GM12878 (cell line): ENCODE results near the gene EMX1. TPM values are rescaled to one million over a fixed set of nuclear protein-coding genes. Genes with fewer than 3 reads are reported as not detected.

Source experiments
- ATAC-seq: fragments of 200-7000 bp; cut with Tn5 transposase; 3 replicates; pipeline ENCODE4 v1.9.1; 2020; ENCODE audit warnings: mild to moderate bottlenecking, moderate library complexity
- BruUV-seq: library from RNA; stranded (reverse); fragments of 400-500 nt; replicated peaks from 2 replicates; lab custom pipeline; 2021; lab: Mats Ljungman, UMichigan
- CTCF ChIA-PET: fragments of 300-600 bp; sonication (Branson Sonifier 250); formaldehyde crosslinking; extraction: SDS; loops from one replicate; lab custom pipeline; 2021; ENCODE audit warnings: inconsistent platforms; lab: Yijun Ruan, JAX
- POLR2A ChIA-PET: fragments of 350-600 bp; formaldehyde crosslinking; extraction: SDS; loops from one replicate; lab custom pipeline; 2021; ENCODE audit warnings: inconsistent platforms; lab: Charles Lee
- RAD21 ChIA-PET: fragments of 300-600 bp; sonication (Branson Sonifier 250); formaldehyde crosslinking; loops from one replicate; lab custom pipeline; 2023; ENCODE audit warnings: antibody characterized with exemption; ENCODE audit not compliant: unreplicated experiment; lab: Charles Lee
- SMC1A ChIA-PET: fragments of 300-600 bp; sonication (Branson Sonifier 250); formaldehyde crosslinking; loops from one replicate; lab custom pipeline; 2023; ENCODE audit not compliant: unreplicated experiment, uncharacterized antibody; lab: Charles Lee
- DNase-seq: peaks from one replicate; pipeline ENCODE4 v3.0.0-alpha.2; 2011; ENCODE audit warnings: low read depth, low spot score
- FAIRE-seq: peaks from 3 replicates; lab custom pipeline; 2011; peaks lifted over from hg19 to GRCh38; lab: Jason Lieb, UNC
- H2AFZ ChIP-seq: 2 replicates; pipeline ENCODE4 v1.6.0; 2011; ENCODE audit warnings: low read depth, low read length, control low read depth; ENCODE audit not compliant: control insufficient read depth
- H3K27ac ChIP-seq: 2 replicates; pipeline ENCODE4 v1.5.1; 2011; ENCODE audit warnings: control low read depth; ENCODE audit not compliant: control insufficient read depth, insufficient read depth
- H3K27me3 ChIP-seq, 2 experiments: replicated peaks in 1 of 2; 2 replicates each; pipeline versions ENCODE4 v1.6.0 to v1.6.1; 2011; ENCODE audit warnings: low read length in 1 of 2; ENCODE audit not compliant: control insufficient read depth in 2 of 2, insufficient read depth in 2 of 2
- H3K36me3 ChIP-seq, 2 experiments: 2 replicates each; pipeline ENCODE4 v1.5.1; 2011; ENCODE audit warnings: low read length in 1 of 2; ENCODE audit not compliant: control insufficient read depth in 2 of 2, insufficient read depth in 2 of 2
- H3K4me1 ChIP-seq: 2 replicates; pipeline ENCODE4 v1.6.1; 2011; ENCODE audit warnings: mild to moderate bottlenecking, low read length, moderate library complexity, mixed read lengths; ENCODE audit not compliant: control insufficient read depth, insufficient read depth
- H3K4me2 ChIP-seq: 2 replicates; pipeline ENCODE4 v1.6.0; 2011; ENCODE audit warnings: control low read depth; ENCODE audit not compliant: control insufficient read depth, insufficient read depth
- H3K4me3 ChIP-seq: fragments of 200-600 bp; sonication (generic); 2 replicates; pipeline ENCODE4 v1.5.1; 2016
- H3K79me2 ChIP-seq: 2 replicates; pipeline ENCODE4 v1.6.0; 2011; ENCODE audit warnings: low read length; ENCODE audit not compliant: control insufficient read depth, insufficient read depth
- H3K9ac ChIP-seq: 2 replicates; pipeline ENCODE4 v1.8.0; 2011; ENCODE audit warnings: low read length, control low read depth, mixed read lengths; ENCODE audit not compliant: control insufficient read depth, insufficient read depth
- H3K9me3 ChIP-seq: replicated peaks from 3 replicates; pipeline ENCODE4 v1.5.1; 2011; ENCODE audit warnings: mild to moderate bottlenecking, low read length; ENCODE audit not compliant: control insufficient read depth, insufficient read depth
- H4K20me1 ChIP-seq: 2 replicates; pipeline ENCODE4 v1.6.0; 2011; ENCODE audit not compliant: control insufficient read depth, insufficient read depth
- BRCA1 ChIP-seq: IDR thresholded peaks from 2 replicates; pipeline ENCODE4 v1.6.1; 2011; ENCODE audit warnings: low read depth, low read length, improper control_type of control experiment
- CBX3 ChIP-seq: fragments of 200-600 bp; sonication (generic); IDR thresholded peaks from 2 replicates; pipeline ENCODE4 v1.6.1; 2016; ENCODE audit warnings: low read depth, borderline replicate concordance
- EED ChIP-seq: sonication (generic); IDR thresholded peaks from 2 replicates; pipeline ENCODE4 v1.6.1; 2016; ENCODE audit warnings: antibody characterized with exemption, low read depth
- ESRRA ChIP-seq: IDR thresholded peaks from 2 replicates; pipeline ENCODE4 v1.6.1; 2012; ENCODE audit warnings: mild to moderate bottlenecking, low read length, improper control_type of control experiment
- FOXM1 ChIP-seq: IDR thresholded peaks from 2 replicates; pipeline ENCODE4 v1.6.1; 2012; ENCODE audit warnings: low read depth, mild to moderate bottlenecking, inconsistent platforms, low read length, moderate library complexity
- MXI1 ChIP-seq: fragments of 150-350 bp; IDR thresholded peaks from 2 replicates; pipeline ENCODE4 v1.6.1; 2011; ENCODE audit warnings: low read depth, mild to moderate bottlenecking, inconsistent platforms, low read length, improper control_type of control experiment
- MYC ChIP-seq: IDR thresholded peaks from 2 replicates; pipeline ENCODE4 v1.6.1; 2011; ENCODE audit warnings: mild to moderate bottlenecking, low read length, moderate library complexity, inconsistent platforms; ENCODE audit not compliant: insufficient read depth, insufficient replicate concordance, insufficient read length, severe bottlenecking
- POLR2AphosphoS5 ChIP-seq: IDR thresholded peaks from 2 replicates; pipeline ENCODE4 v1.6.1; 2011; ENCODE audit warnings: mild to moderate bottlenecking, low read length, inconsistent platforms
- YBX1 ChIP-seq: fragments of 450-650 bp; IDR thresholded peaks from 2 replicates; pipeline ENCODE4 v1.6.1; 2016; ENCODE audit warnings: antibody characterized with exemption
- WGBS: methylation state at CpG from one replicate; pipeline ENCODE4 v1.1.6; 2016; ENCODE audit warnings: low lambda C conversion rate; ENCODE audit not compliant: insufficient replicate concordance, insufficient coverage; ENCODE audit errors: missing lambda C conversion rate; 5-methylcytosine and 5-hydroxymethylcytosine counted together
- in situ Hi-C: fragments of 300-500 bp; cut with MboI; formaldehyde crosslinking; loops from 9 replicates; pipeline ENCODE4 v1.14.3; 2018; ENCODE audit warnings: mixed read lengths
- intact Hi-C: fragments of 100-400 bp; cut with micrococcal nuclease; formaldehyde crosslinking; loops from one replicate; pipeline ENCODE4 v1.14.2; 2022; ENCODE audit not compliant: unreplicated experiment
- polyA plus RNA-seq, 11 experiments: library from polyadenylated mRNA; depleted of rRNA in 4 of 11; unstranded in 6 of 11; stranded (reverse) in 5 of 11; fragments of >200 nt; fragmentation: Nextera tagmentation in 4 of 11; fragmentation: Illumina TruSeq in 1 of 11; extraction: Ambion mirVana in 4 of 11; extraction: Trizol in 1 of 11; gene quantifications; 1 replicate in 1 of 11; 2 replicates in 10 of 11; pipeline versions ENCODE4 v1.2.1 to v1.2.3, GENCODE V29; 2011 to 2016; ENCODE audit warnings: inconsistent platforms in 2 of 11, missing spikeins in 2 of 11, low read depth in 1 of 11
- total RNA-seq, 4 experiments: library from RNA; depleted of rRNA in 3 of 4; stranded (reverse); fragments of >200 nt in 3 of 4; fragmentation: Illumina TruSeq in 1 of 4; extraction: Trizol in 1 of 4; gene quantifications; 2 replicates each; pipeline versions ENCODE4 v1.2.1 to v1.2.3, GENCODE V29; 2013 to 2021
- TF ChIP-seq, protein P1 (sequence below): fragments of 450-650 bp; conservative IDR thresholded peaks from 2 replicates; pipeline ENCODE4 v1.6.1; 2017; ENCODE audit warnings: mild to moderate bottlenecking, moderate library complexity
- TF ChIP-seq, protein P2 (sequence below): fragments of 450-650 bp; IDR thresholded peaks from 2 replicates; pipeline ENCODE4 v1.6.1; 2014; ENCODE audit warnings: mild to moderate bottlenecking

The EMX1 gene
- total and polyA plus RNA-seq, 10 of the 15 experiments (the other 5 are each of a cell fraction or from before 2014, with no cell fraction given) = 0.07 to 5.1 (median 1.2) TPM; not detected in 1

DNA sequence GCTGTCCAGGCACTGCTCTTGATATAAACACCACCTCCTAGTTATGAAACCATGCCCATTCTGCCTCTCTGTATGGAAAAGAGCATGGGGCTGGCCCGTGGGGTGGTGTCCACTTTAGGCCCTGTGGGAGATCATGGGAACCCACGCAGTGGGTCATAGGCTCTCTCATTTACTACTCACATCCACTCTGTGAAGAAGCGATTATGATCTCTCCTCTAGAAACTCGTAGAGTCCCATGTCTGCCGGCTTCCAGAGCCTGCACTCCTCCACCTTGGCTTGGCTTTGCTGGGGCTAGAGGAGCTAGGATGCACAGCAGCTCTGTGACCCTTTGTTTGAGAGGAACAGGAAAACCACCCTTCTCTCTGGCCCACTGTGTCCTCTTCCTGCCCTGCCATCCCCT is 15.9 kb downstream of the EMX1 start:
- ChIA-PET RAD21 (interaction anchor here (3.3 kb wide), 1 partner anchor 39 kb away, joined by 51 read pairs; no protein-coding TSS in a partner anchor), CTCF (interaction anchor here (1.0 to 8.0 kb wide), 5 partner anchors 35 to 244 kb away, joined by 3 to 117 read pairs (median 10); partner anchors contain the start of gene SPR), POLR2A (no interaction called here), SMC1A (interaction anchor here (4.8 kb wide), 1 partner anchor 40 kb away, joined by 39 read pairs; no protein-coding TSS in a partner anchor)
- no peak overlapping the region for H2AFZ ChIP-seq
- no peak for TF ChIP-seq MYC
- no peak for TF ChIP-seq POLR2AphosphoS5
- no peak for TF ChIP-seq EED
- no peak for TF ChIP-seq FOXM1
- no peak for TF ChIP-seq CBX3
- TF ChIP-seq, protein P1, sequence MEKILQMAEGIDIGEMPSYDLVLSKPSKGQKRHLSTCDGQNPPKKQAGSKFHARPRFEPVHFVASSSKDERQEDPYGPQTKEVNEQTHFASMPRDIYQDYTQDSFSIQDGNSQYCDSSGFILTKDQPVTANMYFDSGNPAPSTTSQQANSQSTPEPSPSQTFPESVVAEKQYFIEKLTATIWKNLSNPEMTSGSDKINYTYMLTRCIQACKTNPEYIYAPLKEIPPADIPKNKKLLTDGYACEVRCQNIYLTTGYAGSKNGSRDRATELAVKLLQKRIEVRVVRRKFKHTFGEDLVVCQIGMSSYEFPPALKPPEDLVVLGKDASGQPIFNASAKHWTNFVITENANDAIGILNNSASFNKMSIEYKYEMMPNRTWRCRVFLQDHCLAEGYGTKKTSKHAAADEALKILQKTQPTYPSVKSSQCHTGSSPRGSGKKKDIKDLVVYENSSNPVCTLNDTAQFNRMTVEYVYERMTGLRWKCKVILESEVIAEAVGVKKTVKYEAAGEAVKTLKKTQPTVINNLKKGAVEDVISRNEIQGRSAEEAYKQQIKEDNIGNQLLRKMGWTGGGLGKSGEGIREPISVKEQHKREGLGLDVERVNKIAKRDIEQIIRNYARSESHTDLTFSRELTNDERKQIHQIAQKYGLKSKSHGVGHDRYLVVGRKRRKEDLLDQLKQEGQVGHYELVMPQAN = no peak
- no peak for TF ChIP-seq BRCA1
- TF ChIP-seq MXI1 = no peak
- TF ChIP-seq YBX1 = no peak
- TF ChIP-seq, protein P2, sequence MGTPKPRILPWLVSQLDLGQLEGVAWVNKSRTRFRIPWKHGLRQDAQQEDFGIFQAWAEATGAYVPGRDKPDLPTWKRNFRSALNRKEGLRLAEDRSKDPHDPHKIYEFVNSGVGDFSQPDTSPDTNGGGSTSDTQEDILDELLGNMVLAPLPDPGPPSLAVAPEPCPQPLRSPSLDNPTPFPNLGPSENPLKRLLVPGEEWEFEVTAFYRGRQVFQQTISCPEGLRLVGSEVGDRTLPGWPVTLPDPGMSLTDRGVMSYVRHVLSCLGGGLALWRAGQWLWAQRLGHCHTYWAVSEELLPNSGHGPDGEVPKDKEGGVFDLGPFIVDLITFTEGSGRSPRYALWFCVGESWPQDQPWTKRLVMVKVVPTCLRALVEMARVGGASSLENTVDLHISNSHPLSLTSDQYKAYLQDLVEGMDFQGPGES = no peak
- TF ChIP-seq ESRRA = no peak
- H3K4me1 ChIP-seq = no peaks in the 10 kb centered on the region; the same call in 1 of the 2 replicates
- no peak overlapping the region for H3K4me3 ChIP-seq
- WGBS = 47% methylated on average over 5 of the region's 5 CpGs
- DNase-seq = no peak
- H4K20me1 ChIP-seq = no peaks in the 10 kb centered on the region; the same call in 1 of the 2 replicates
- no peaks in the 10 kb centered on the region for H3K9me3 ChIP-seq
- H3K36me3 ChIP-seq = no peaks in the 10 kb centered on the region
- in situ Hi-C loops (no loop called here), intact Hi-C loops (no loop called here)
- no peak overlapping the region for H3K27ac ChIP-seq
- no peak overlapping the region for H3K4me2 ChIP-seq
- no peak overlapping the region for H3K9ac ChIP-seq
- no peaks in the 10 kb centered on the region for H3K79me2 ChIP-seq
- no TSS peak for BruUV-seq
- FAIRE-seq = no peak
- no peak for ATAC-seq
- H3K27me3 ChIP-seq = peaks cover 0 to 3% of the 10 kb centered on the region in 2 experiments; a peak in 3 of 4 replicates
